ENCODE measurements around the gene ASPHD1. TPM values are rescaled to one million over a fixed set of nuclear protein-coding genes. Genes with fewer than 3 reads are reported as not detected.

ASPHD1 gene
- total RNA-seq, 4 donors from 2014 or later: 0.90 to 5.7 (median 3.9) TPM

DNA sequence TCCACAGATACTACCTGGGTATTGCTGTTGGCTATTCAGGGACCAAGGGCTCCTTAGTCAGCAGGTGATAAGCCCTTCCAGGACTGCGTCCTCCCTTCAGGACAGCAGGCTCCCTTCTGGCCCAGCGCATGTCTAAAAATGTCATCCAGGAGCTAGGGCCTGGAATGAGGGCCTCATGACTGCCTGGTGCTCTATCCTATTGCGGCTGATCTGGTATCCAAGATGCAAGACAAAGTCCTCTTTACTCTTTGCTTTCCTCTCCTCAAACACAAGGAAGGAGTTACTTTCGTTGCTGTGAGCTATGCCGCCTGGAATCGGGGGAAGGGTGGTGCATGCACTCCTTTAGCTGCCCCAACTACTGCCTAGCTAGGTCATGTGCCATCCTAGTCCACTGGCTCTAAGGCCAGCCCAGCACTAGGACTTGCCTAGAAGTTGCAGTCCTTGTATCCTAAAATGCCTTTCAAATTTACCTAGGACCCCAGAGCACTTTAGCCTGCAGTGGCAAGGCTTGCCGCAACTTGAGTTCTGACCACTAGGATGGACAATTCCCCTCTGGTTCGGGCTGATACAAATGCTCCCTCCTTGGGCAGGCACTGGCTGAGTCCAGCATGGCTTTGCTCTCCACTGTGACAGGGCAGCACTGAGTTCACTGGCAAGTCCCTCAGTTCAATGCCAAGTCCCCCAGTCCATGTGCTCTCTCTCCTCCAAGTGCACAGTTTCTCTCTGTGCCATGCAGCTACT is 51.5 kb downstream of the ASPHD1 start:
- Histone ChIP-seq H3K27me3 (peaks cover 0 to 2% of the 10 kb centered on the region in 2 donors), H3K9me3 (no peaks in the 10 kb centered on the region), H3K36me3 (no peaks in the 10 kb centered on the region), H3K27ac (no peak overlapping the region), H3K4me1 (no peaks in the 10 kb centered on the region), H3K4me3 (no peak overlapping the region)
- TF ChIP-seq POLR2A (IDR thresholded peaks at IDR 0.05) (no peak), EP300 (IDR thresholded peaks at IDR 0.05) (no peak)
- TF ChIP-seq, protein P1, sequence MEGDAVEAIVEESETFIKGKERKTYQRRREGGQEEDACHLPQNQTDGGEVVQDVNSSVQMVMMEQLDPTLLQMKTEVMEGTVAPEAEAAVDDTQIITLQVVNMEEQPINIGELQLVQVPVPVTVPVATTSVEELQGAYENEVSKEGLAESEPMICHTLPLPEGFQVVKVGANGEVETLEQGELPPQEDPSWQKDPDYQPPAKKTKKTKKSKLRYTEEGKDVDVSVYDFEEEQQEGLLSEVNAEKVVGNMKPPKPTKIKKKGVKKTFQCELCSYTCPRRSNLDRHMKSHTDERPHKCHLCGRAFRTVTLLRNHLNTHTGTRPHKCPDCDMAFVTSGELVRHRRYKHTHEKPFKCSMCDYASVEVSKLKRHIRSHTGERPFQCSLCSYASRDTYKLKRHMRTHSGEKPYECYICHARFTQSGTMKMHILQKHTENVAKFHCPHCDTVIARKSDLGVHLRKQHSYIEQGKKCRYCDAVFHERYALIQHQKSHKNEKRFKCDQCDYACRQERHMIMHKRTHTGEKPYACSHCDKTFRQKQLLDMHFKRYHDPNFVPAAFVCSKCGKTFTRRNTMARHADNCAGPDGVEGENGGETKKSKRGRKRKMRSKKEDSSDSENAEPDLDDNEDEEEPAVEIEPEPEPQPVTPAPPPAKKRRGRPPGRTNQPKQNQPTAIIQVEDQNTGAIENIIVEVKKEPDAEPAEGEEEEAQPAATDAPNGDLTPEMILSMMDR (IDR thresholded peaks at IDR 0.05): no peak
- WGBS, 2 donors: 80 to 86% methylated on average over 8 of the region's 8 CpGs
- DNase-seq (ENCODE audit: low spot score in 2 of 2): no peak

Other genes with a start within 250 kb of the ASPHD1 start
- gene SPN, start 237.2 kb upstream of the ASPHD1 start, total RNA-seq: 1 to 10 TPM; 1.1 to 1.5 (median 1.3) TPM
- 10 to 100 TPM; 15.3 to 50.4 (median 38.5) TPM for gene QPRT, start 221.3 kb upstream of the ASPHD1 start, total RNA-seq
- gene C16orf54, start 154.5 kb upstream of the ASPHD1 start, total RNA-seq: 1 to 10 TPM in 1 of 4 donors, under 1 TPM in 3; 0.20 to 2.8 (median 0.61) TPM
- gene ZG16, start 122.2 kb upstream of the ASPHD1 start, total RNA-seq: not detected
- gene KIF22, start 109.7 kb upstream of the ASPHD1 start, total RNA-seq: 10 to 100 TPM; 19.9 to 42.8 (median 40.5) TPM
- 10 to 100 TPM; 40.0 to 75.9 (median 62.0) TPM for gene MAZ, start 94.0 kb upstream of the ASPHD1 start, total RNA-seq
- 10 to 100 TPM; 10.0 to 28.4 (median 18.5) TPM for gene PRRT2, start 88.3 kb upstream of the ASPHD1 start, total RNA-seq
- gene PAGR1, start 84.3 kb upstream of the ASPHD1 start, total RNA-seq: 10 to 100 TPM; 40.8 to 70.7 (median 61.0) TPM
- 100 to 1,000 TPM; 113 to 247 (median 177) TPM for gene MVP, start 80.0 kb upstream of the ASPHD1 start, total RNA-seq
- gene CDIPT, start 37.3 kb upstream of the ASPHD1 start, total RNA-seq: 100 to 1,000 TPM in 2 of 4 donors, 10 to 100 TPM in 2; 80.0 to 121 (median 94.8) TPM
- gene SEZ6L2, start 938 bp upstream of the ASPHD1 start, total RNA-seq: 1 to 10 TPM in 2 of 4 donors, under 1 TPM in 2; 0.84 to 4.9 (median 1.3) TPM
- gene KCTD13, start 25.7 kb downstream of the ASPHD1 start, total RNA-seq: 10 to 100 TPM; 31.0 to 81.0 (median 38.7) TPM
- 100 to 1,000 TPM in 2 of 4 donors, 10 to 100 TPM in 2; 83.1 to 144 (median 103) TPM for gene TMEM219, start 61.6 kb downstream of the ASPHD1 start, total RNA-seq
- 10 to 100 TPM; 51.3 to 88.8 (median 66.0) TPM for gene TAOK2, start 73.4 kb downstream of the ASPHD1 start, total RNA-seq
- gene HIRIP3, start 95.1 kb downstream of the ASPHD1 start, total RNA-seq: 10 to 100 TPM; 12.6 to 26.7 (median 22.6) TPM
- 10 to 100 TPM; 36.6 to 60.4 (median 51.6) TPM for gene INO80E, start 95.8 kb downstream of the ASPHD1 start, total RNA-seq
- gene DOC2A, start 110.5 kb downstream of the ASPHD1 start, total RNA-seq: 1 to 10 TPM in 2 of 4 donors, under 1 TPM in 2; 0.44 to 4.2 (median 1.7) TPM
- not detected for gene C16orf92, start 122.7 kb downstream of the ASPHD1 start, total RNA-seq
- not detected for gene TLCD3B, start 130.8 kb downstream of the ASPHD1 start, total RNA-seq
- gene ALDOA, start 165.3 kb downstream of the ASPHD1 start, total RNA-seq: 100 to 1,000 TPM; 474 to 649 (median 487) TPM
- gene PPP4C, start 175.5 kb downstream of the ASPHD1 start, total RNA-seq: 10 to 100 TPM; 21.1 to 54.3 (median 34.3) TPM
- 1 to 10 TPM in 1 of 4 donors, under 1 TPM in 2, not detected in 1; 0.66 to 1.5 (median 0.84) TPM for gene TBX6, start 191.4 kb downstream of the ASPHD1 start, total RNA-seq
- 100 to 1,000 TPM in 2 of 4 donors, 10 to 100 TPM in 2; 81.9 to 197 (median 122) TPM for gene YPEL3, start 195.7 kb downstream of the ASPHD1 start, total RNA-seq
- 1 to 10 TPM; 2.8 to 5.2 (median 4.6) TPM for gene GDPD3, start 213.0 kb downstream of the ASPHD1 start, total RNA-seq
- 10 to 100 TPM; 65.5 to 93.0 (median 79.5) TPM for gene MAPK3, start 222.7 kb downstream of the ASPHD1 start, total RNA-seq